MM.1S (cell line): Measurements from ENCODE around the gene SH2D1A.
"Not testable (repeated sequence)": the region's sequence is repeated elsewhere in the genome, so short reads cannot be mapped to it uniquely, and the experiment has no call there.

Experiments
- EZH2phosphoT487 ChIP-seq: fragments of 300-600 bp; sonication (generic); IDR thresholded peaks from 2 replicates; pipeline ENCODE4 v1.6.1; 2018; ENCODE audit warnings: antibody characterized with exemption, low read length
- TF ChIP-seq, protein P1 (sequence below): fragments of 300-600 bp; sonication (generic); IDR thresholded peaks from 2 replicates; pipeline ENCODE4 v1.5.1; 2016; ENCODE audit warnings: antibody characterized with exemption, low read length, mixed read lengths

DNA sequence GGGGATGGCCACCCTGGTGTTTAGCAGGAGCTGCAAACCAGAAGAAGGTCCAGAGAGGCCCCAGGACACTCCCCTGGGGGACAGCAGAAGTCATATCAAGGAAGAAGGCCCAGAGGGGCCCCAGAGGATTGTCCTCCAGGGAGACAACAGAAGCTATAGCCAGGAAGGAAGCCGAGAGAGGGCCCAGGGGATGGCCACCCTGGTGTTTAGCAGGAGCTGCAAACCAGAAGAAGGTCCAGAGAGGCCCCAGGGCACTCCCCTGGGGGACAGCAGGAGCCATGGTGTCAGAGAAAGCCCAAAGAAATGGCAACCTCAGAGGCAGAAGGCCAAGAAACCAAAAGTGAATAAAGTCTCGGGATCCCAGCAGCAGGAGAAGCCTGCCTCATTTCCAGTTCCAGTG lies 11.8 kb upstream of the SH2D1A start:
- TF ChIP-seq, protein P1, sequence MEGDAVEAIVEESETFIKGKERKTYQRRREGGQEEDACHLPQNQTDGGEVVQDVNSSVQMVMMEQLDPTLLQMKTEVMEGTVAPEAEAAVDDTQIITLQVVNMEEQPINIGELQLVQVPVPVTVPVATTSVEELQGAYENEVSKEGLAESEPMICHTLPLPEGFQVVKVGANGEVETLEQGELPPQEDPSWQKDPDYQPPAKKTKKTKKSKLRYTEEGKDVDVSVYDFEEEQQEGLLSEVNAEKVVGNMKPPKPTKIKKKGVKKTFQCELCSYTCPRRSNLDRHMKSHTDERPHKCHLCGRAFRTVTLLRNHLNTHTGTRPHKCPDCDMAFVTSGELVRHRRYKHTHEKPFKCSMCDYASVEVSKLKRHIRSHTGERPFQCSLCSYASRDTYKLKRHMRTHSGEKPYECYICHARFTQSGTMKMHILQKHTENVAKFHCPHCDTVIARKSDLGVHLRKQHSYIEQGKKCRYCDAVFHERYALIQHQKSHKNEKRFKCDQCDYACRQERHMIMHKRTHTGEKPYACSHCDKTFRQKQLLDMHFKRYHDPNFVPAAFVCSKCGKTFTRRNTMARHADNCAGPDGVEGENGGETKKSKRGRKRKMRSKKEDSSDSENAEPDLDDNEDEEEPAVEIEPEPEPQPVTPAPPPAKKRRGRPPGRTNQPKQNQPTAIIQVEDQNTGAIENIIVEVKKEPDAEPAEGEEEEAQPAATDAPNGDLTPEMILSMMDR, result not testable (repeated sequence)
- TF ChIP-seq EZH2phosphoT487, result not testable (repeated sequence)
